HL-60 (cell line): ENCODE data around the gene SEBOX.

Source experiments
- GABPA ChIP-seq: IDR thresholded peaks from 2 replicates; pipeline ENCODE4 v1.6.1; 2012; ENCODE audit warnings: low read depth
- POLR2AphosphoS5 ChIP-seq: IDR thresholded peaks from 2 replicates; pipeline ENCODE4 v1.6.1; 2012; ENCODE audit warnings: low read depth
- SPI1 ChIP-seq: IDR thresholded peaks from 2 replicates; pipeline ENCODE4 v1.6.1; 2012; ENCODE audit warnings: low read depth, mild to moderate bottlenecking, borderline replicate concordance
- TF ChIP-seq, protein P1 (sequence below): IDR thresholded peaks from one replicate; pipeline ENCODE4 v1.5.1; 2011; ENCODE audit warnings: low read length, control low read depth, inconsistent platforms; ENCODE audit not compliant: insufficient read depth
- TF ChIP-seq, protein P2 (sequence below): IDR thresholded peaks from 2 replicates; pipeline ENCODE4 v1.6.1; 2012; ENCODE audit warnings: low read depth; ENCODE audit not compliant: insufficient replicate concordance

DNA sequence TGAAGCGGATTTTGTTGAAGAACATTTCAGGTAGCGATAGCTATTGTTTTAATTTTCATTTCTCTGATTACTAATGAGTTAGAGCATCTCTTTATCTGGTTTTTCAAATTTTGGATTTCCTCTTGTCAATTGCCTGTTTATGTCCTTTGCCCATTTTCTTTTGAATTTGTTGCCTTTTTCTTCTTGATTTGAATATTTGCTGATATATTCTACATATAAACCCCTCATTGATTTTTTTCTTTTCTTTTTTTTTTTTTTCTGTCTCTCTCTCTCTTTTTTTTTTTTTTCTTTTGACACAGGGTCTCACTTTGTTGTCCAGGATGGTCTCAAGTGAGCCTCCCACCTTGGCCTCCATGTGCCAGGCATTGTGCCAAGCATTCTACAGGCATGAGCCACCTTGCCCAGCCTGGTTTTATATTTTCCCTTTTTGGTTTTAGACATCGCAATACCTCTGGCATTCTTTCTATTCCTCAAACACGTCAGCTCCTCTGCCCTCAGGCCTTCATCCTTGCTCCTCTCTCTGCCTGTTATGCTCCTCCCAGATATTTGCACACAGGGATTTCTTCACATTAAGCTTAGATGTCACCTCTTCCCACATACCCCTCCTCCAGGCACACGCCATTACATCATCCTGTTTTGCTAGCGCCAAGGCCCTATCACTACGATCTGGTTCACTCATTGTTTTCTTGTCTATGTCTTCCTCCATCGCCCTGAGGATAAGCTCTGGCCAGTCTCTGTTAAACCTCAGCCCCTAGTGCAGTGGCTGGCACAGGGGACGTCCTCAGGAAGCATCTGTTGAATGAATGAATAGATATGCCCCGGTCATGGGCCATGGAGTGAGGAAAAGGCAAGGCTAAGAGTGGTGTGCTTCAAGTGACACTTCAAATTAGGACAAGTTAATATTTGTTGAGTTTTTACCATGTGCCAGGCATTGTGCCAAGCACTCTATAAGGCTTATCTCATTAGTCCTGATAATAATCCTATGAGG, 15.1 kb upstream of the SEBOX start:
- TF ChIP-seq, protein P1, sequence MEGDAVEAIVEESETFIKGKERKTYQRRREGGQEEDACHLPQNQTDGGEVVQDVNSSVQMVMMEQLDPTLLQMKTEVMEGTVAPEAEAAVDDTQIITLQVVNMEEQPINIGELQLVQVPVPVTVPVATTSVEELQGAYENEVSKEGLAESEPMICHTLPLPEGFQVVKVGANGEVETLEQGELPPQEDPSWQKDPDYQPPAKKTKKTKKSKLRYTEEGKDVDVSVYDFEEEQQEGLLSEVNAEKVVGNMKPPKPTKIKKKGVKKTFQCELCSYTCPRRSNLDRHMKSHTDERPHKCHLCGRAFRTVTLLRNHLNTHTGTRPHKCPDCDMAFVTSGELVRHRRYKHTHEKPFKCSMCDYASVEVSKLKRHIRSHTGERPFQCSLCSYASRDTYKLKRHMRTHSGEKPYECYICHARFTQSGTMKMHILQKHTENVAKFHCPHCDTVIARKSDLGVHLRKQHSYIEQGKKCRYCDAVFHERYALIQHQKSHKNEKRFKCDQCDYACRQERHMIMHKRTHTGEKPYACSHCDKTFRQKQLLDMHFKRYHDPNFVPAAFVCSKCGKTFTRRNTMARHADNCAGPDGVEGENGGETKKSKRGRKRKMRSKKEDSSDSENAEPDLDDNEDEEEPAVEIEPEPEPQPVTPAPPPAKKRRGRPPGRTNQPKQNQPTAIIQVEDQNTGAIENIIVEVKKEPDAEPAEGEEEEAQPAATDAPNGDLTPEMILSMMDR: no peak
- TF ChIP-seq POLR2AphosphoS5 (no peak), GABPA (no peak), SPI1 (no peak)
- TF ChIP-seq, protein P2, sequence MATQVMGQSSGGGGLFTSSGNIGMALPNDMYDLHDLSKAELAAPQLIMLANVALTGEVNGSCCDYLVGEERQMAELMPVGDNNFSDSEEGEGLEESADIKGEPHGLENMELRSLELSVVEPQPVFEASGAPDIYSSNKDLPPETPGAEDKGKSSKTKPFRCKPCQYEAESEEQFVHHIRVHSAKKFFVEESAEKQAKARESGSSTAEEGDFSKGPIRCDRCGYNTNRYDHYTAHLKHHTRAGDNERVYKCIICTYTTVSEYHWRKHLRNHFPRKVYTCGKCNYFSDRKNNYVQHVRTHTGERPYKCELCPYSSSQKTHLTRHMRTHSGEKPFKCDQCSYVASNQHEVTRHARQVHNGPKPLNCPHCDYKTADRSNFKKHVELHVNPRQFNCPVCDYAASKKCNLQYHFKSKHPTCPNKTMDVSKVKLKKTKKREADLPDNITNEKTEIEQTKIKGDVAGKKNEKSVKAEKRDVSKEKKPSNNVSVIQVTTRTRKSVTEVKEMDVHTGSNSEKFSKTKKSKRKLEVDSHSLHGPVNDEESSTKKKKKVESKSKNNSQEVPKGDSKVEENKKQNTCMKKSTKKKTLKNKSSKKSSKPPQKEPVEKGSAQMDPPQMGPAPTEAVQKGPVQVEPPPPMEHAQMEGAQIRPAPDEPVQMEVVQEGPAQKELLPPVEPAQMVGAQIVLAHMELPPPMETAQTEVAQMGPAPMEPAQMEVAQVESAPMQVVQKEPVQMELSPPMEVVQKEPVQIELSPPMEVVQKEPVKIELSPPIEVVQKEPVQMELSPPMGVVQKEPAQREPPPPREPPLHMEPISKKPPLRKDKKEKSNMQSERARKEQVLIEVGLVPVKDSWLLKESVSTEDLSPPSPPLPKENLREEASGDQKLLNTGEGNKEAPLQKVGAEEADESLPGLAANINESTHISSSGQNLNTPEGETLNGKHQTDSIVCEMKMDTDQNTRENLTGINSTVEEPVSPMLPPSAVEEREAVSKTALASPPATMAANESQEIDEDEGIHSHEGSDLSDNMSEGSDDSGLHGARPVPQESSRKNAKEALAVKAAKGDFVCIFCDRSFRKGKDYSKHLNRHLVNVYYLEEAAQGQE: no peak
